Endothelial cell of umbilical vein (primary cell): ENCODE data around the gene DNMT3L. TPM values are rescaled to one million over a fixed set of nuclear protein-coding genes. Genes with fewer than 3 reads are reported as not detected.

Experiments used
- BruUV-seq: library from RNA; stranded (reverse); fragments of 400-500 nt; replicated peaks from 2 replicates; lab custom pipeline; 2021; lab: Mats Ljungman, UMichigan
- CTCF ChIA-PET: fragments of 300-600, 350-600 bp; sonication (Branson Sonifier 250); formaldehyde crosslinking; loops from one replicate; lab custom pipeline; 2021; ENCODE audit warnings: antibody characterized with exemption, inconsistent platforms; lab: Charles Lee
- POLR2A ChIA-PET: fragments of 300-600, 350-600 bp; sonication (Branson Sonifier 250); formaldehyde crosslinking; loops from one replicate; lab custom pipeline; 2021; ENCODE audit warnings: antibody characterized with exemption, inconsistent platforms; lab: Charles Lee
- DNase-seq: peaks from one replicate; pipeline ENCODE4 v3.0.0-alpha.2; 2011; ENCODE audit warnings: low read depth, low spot score
- FAIRE-seq: peaks from 2 replicates; lab custom pipeline; 2011; peaks lifted over from hg19 to GRCh38; lab: Jason Lieb, UNC
- H2AFZ ChIP-seq: 2 replicates; pipeline ENCODE4 v1.6.0; 2012; ENCODE audit warnings: low read depth, low read length, control low read depth, inconsistent platforms
- H3K27ac ChIP-seq: 2 replicates; pipeline ENCODE4 v1.5.1; 2011; ENCODE audit warnings: low read depth, mild to moderate bottlenecking, control low read depth, low read length, moderate library complexity; ENCODE audit not compliant: insufficient read depth
- H3K27me3 ChIP-seq, 2 experiments: 2 replicates each; pipeline versions ENCODE4 v1.6.0 to v1.6.1; 2011; ENCODE audit warnings: low read length in 2 of 2, mixed read lengths in 1 of 2; ENCODE audit not compliant: control insufficient read depth in 2 of 2, insufficient read depth in 2 of 2
- H3K36me3 ChIP-seq, 2 experiments: 2 replicates in 1 of 2; 3 replicates in 1 of 2; pipeline ENCODE4 v1.5.1; 2011; ENCODE audit warnings: low read length in 2 of 2, mild to moderate bottlenecking in 1 of 2, moderate library complexity in 1 of 2; ENCODE audit not compliant: control insufficient read depth in 2 of 2, insufficient read depth in 2 of 2; ENCODE audit errors: extremely low read depth in 1 of 2
- H3K4me1 ChIP-seq: 3 replicates; pipeline ENCODE4 v1.5.1; 2011; ENCODE audit warnings: mild to moderate bottlenecking, low read length; ENCODE audit not compliant: control insufficient read depth, insufficient read depth; ENCODE audit errors: extremely low read depth
- H3K4me2 ChIP-seq: 2 replicates; pipeline ENCODE4 v1.6.1; 2011; ENCODE audit warnings: low read length, control low read depth, mixed read lengths; ENCODE audit not compliant: insufficient read depth
- H3K4me3 ChIP-seq, 3 experiments: fragments of 200-600 bp in 1 of 3; sonication (generic), shearing (Covaris generic) in 1 of 3; replicated peaks in 1 of 3; 2 replicates each; pipeline ENCODE4 v1.5.1; 2011 to 2016; ENCODE audit warnings: control low read depth in 3 of 3, low read length in 3 of 3, mild to moderate bottlenecking in 2 of 3, inconsistent platforms in 1 of 3, low read depth in 1 of 3, moderate library complexity in 1 of 3; ENCODE audit not compliant: insufficient read depth in 1 of 3
- H3K79me2 ChIP-seq: 2 replicates; pipeline ENCODE4 v1.6.0; 2012; ENCODE audit warnings: low read length, inconsistent platforms; ENCODE audit not compliant: control insufficient read depth, insufficient read depth
- H3K9ac ChIP-seq: replicated peaks from 2 replicates; pipeline ENCODE3; 2011; ENCODE audit warnings: low read length, control low read depth; ENCODE audit not compliant: insufficient read depth; ENCODE audit errors: extremely low read depth
- H3K9me1 ChIP-seq: replicated peaks from 3 replicates; pipeline ENCODE4 v1.6.0; 2011; ENCODE audit warnings: mild to moderate bottlenecking, low read length; ENCODE audit not compliant: control insufficient read depth, insufficient read depth; ENCODE audit errors: extremely low read depth
- H3K9me3 ChIP-seq: replicated peaks from 2 replicates; pipeline ENCODE4 v1.5.1; 2012; ENCODE audit warnings: low read length, inconsistent platforms; ENCODE audit not compliant: control insufficient read depth, insufficient read depth
- H4K20me1 ChIP-seq: replicated peaks from 2 replicates; pipeline ENCODE3; 2011; ENCODE audit warnings: mild to moderate bottlenecking, low read length; ENCODE audit not compliant: control insufficient read depth, insufficient read depth; ENCODE audit errors: extremely low read depth
- CTCF ChIP-seq, 2 donors: IDR thresholded peaks; 1 replicate in 1 of 2; 2 replicates in 1 of 2; pipeline ENCODE4 v1.5.1; 2011; ENCODE audit warnings: low read length in 2 of 2, mild to moderate bottlenecking in 2 of 2, moderate library complexity in 2 of 2, control low read depth in 1 of 2, inconsistent platforms in 1 of 2, low read depth in 1 of 2; ENCODE audit not compliant: insufficient read depth in 1 of 2; ENCODE audit errors: extremely low read depth in 1 of 2
- EZH2 ChIP-seq: IDR thresholded peaks from 2 replicates; pipeline ENCODE4 v1.6.1; 2012; ENCODE audit warnings: borderline replicate concordance, low read depth, mild to moderate bottlenecking, moderate library complexity, low read length, inconsistent platforms; ENCODE audit not compliant: severe bottlenecking
- FOS ChIP-seq: IDR thresholded peaks from 2 replicates; pipeline ENCODE4 v1.6.1; 2011; ENCODE audit warnings: mild to moderate bottlenecking, low read length, moderate library complexity, borderline replicate concordance; ENCODE audit not compliant: insufficient read depth
- GATA2 ChIP-seq: IDR thresholded peaks from 2 replicates; pipeline ENCODE4 v1.7.0; 2011; ENCODE audit warnings: low read depth, mild to moderate bottlenecking, moderate library complexity, mixed read lengths, low read length; ENCODE audit not compliant: insufficient read length, insufficient read depth
- JUN ChIP-seq: IDR thresholded peaks from 2 replicates; pipeline ENCODE4 v1.6.1; 2011; ENCODE audit warnings: borderline replicate concordance, low read depth; ENCODE audit not compliant: insufficient read length, insufficient read depth
- MAX ChIP-seq: IDR thresholded peaks from 2 replicates; pipeline ENCODE4 v1.6.1; 2011; ENCODE audit not compliant: insufficient read depth, insufficient read length
- MYC ChIP-seq: IDR thresholded peaks from one replicate; pipeline ENCODE4 v1.6.1; 2011; ENCODE audit warnings: mild to moderate bottlenecking, low read depth, low read length
- POLR2A ChIP-seq: IDR thresholded peaks from 2 replicates; pipeline ENCODE4 v1.6.1; 2012; ENCODE audit warnings: low read depth, mild to moderate bottlenecking, control low read depth, low read length
- POLR2AphosphoS5 ChIP-seq: IDR thresholded peaks from 2 replicates; pipeline ENCODE4 v1.6.1; 2012; ENCODE audit warnings: low read depth, mild to moderate bottlenecking, control low read depth, low read length, moderate library complexity; ENCODE audit not compliant: insufficient read depth
- dilution Hi-C: fragments of 300-500 bp; cut with MboI; formaldehyde crosslinking; loops from one replicate; pipeline ENCODE4 v1.15.0; 2019; ENCODE audit warnings: low sequenced_read_pairs; ENCODE audit not compliant: extremely low pct_ligation_motif_present
- intact Hi-C: fragments of 100-400 bp; cut with micrococcal nuclease; formaldehyde crosslinking; loops from one replicate; pipeline ENCODE4 v1.10.0; 2022
- polyA plus RNA-seq, 4 experiments: library from polyadenylated mRNA; depleted of rRNA in 3 of 4; stranded (reverse) in 3 of 4; unstranded in 1 of 4; fragments of >200 nt; gene quantifications; 2 replicates each; pipeline versions ENCODE4 v1.2.1 to v1.2.3, GENCODE V29; 2011 to 2012; ENCODE audit warnings: missing spikeins in 1 of 4
- total RNA-seq: library from RNA; stranded (reverse); gene quantifications from 2 replicates; pipeline ENCODE4 v1.2.3, GENCODE V29; 2021

DNMT3L gene
- total and polyA plus RNA-seq, 2 donors (not counting 3 experiments of a cell fraction or from before 2014, with no cell fraction given) = not detected

- no peaks in the 10 kb centered on the region for H4K20me1 ChIP-seq
- CTCF ChIA-PET = interaction anchor here (2.2 kb wide), 1 partner anchor 11 kb away, joined by 11 read pairs; no protein-coding TSS in a partner anchor
- no peaks in the 10 kb centered on the region for H3K9me1 ChIP-seq
- H3K9me3 ChIP-seq = no peaks in the 10 kb centered on the region
- no TSS peak for BruUV-seq
- no peak overlapping the region for H3K27ac ChIP-seq
- H3K4me2 ChIP-seq = no peak overlapping the region
- intact Hi-C loops = no loop called here
- TF ChIP-seq GATA2 (no peak), MYC (no peak), EZH2 (no peak), FOS (no peak), CTCF (IDR thresholded peaks at IDR 0.05; ENCODE audit: extremely low read depth in 1 of 2, insufficient read depth in 1 of 2, low read depth in 1 of 2, low read length in 2 of 2) (no peak), POLR2A (no peak), JUN (no peak), POLR2AphosphoS5 (no peak), MAX (no peak)
- FAIRE-seq (no peak), DNase-seq (no peak)
- no peak overlapping the region for H3K4me3 ChIP-seq
- H3K4me1 ChIP-seq = no peaks in the 10 kb centered on the region
- H3K79me2 ChIP-seq = no peaks in the 10 kb centered on the region
- no peak overlapping the region for H2AFZ ChIP-seq
- POLR2A ChIA-PET = no interaction called here
- H3K36me3 ChIP-seq = no peaks in the 10 kb centered on the region
- no peak overlapping the region for H3K9ac ChIP-seq
- peaks cover 0 to 3% of the 10 kb centered on the region in 2 experiments for H3K27me3 ChIP-seq
- dilution Hi-C loops = no loop called here
These were observed 24.5 kb upstream of the DNMT3L start for GRCh38 chr21:44286086-44286715.
